Measurements from ENCODE around the gene RGL2.

- TF ChIP-seq CTCF (optimal IDR thresholded peaks at IDR 0.05 in 1 of 3, IDR thresholded peaks at IDR 0.05 in 1 of 3, conservative IDR thresholded peaks at IDR 0.05 in 1 of 3; ENCODE audit: extremely low read depth in 1 of 3, insufficient read depth in 2 of 3, low read length in 3 of 3) (no peak), EZH2 (IDR thresholded peaks at IDR 0.05; ENCODE audit: low read length) (no peak)
Observed at GRCh38 chr6:33279257-33279695, 19.5 kb downstream of the RGL2 start.
